Mesenchymal stem cell (in vitro differentiated cells and primary cell): Measurements from ENCODE around the gene KIF26B.

Experiments
- DNase-seq: peaks from one replicate; pipeline ENCODE4 v3.0.0-alpha.2; 2013
- H2AFZ ChIP-seq: one replicate; pipeline ENCODE4 v1.6.1; 2013; ENCODE audit warnings: low read depth, mild to moderate bottlenecking, control low read depth, inconsistent platforms, low read length, moderate library complexity
- H2AK5ac ChIP-seq: 2 replicates; pipeline ENCODE4 v1.6.1; 2013; ENCODE audit warnings: low read length, moderate library complexity, mild to moderate bottlenecking, inconsistent platforms; ENCODE audit not compliant: severe bottlenecking
- H2BK120ac ChIP-seq: one replicate; pipeline ENCODE4 v1.6.1; 2013; ENCODE audit warnings: low read depth, mild to moderate bottlenecking, inconsistent platforms, low read length, moderate library complexity
- H2BK12ac ChIP-seq, 2 experiments: one replicate each; pipeline ENCODE4 v1.6.1; 2013; ENCODE audit warnings: inconsistent platforms in 2 of 2, low read length in 2 of 2, mild to moderate bottlenecking in 2 of 2, moderate library complexity in 2 of 2, control low read depth in 1 of 2
- H2BK15ac ChIP-seq: one replicate; pipeline ENCODE4 v1.6.1; 2013; ENCODE audit warnings: mild to moderate bottlenecking, low read depth, inconsistent platforms; ENCODE audit not compliant: poor library complexity, severe bottlenecking
- H2BK5ac ChIP-seq: 2 replicates; pipeline ENCODE4 v1.6.1; 2013; ENCODE audit warnings: low read depth, mild to moderate bottlenecking, low read length, control low read depth, inconsistent platforms; ENCODE audit not compliant: poor library complexity, severe bottlenecking
- H3K14ac ChIP-seq, 2 experiments: one replicate each; pipeline ENCODE4 v1.6.1; 2013; ENCODE audit warnings: inconsistent platforms in 2 of 2, low read length in 2 of 2, control low read depth in 1 of 2, mild to moderate bottlenecking in 1 of 2, moderate library complexity in 1 of 2
- H3K18ac ChIP-seq, 2 experiments: one replicate each; pipeline ENCODE4 v1.6.1; 2013; ENCODE audit warnings: inconsistent platforms in 2 of 2, low read length in 2 of 2, control low read depth in 1 of 2, low read depth in 1 of 2, mild to moderate bottlenecking in 1 of 2
- H3K23ac ChIP-seq, 2 experiments: one replicate each; pipeline ENCODE4 v1.6.1; 2013; ENCODE audit warnings: inconsistent platforms in 2 of 2, low read length in 2 of 2, mild to moderate bottlenecking in 2 of 2, moderate library complexity in 2 of 2, control low read depth in 1 of 2
- H3K27ac ChIP-seq: 2 replicates; pipeline ENCODE4 v1.5.1; 2013; ENCODE audit warnings: mild to moderate bottlenecking, moderate library complexity, low read length, control low read depth, inconsistent platforms; ENCODE audit not compliant: poor library complexity, severe bottlenecking
- H3K27me3 ChIP-seq, 2 experiments: 2 replicates each; pipeline versions ENCODE4 v1.6.1 to v1.7.0; 2013; ENCODE audit warnings: low read length in 2 of 2, mild to moderate bottlenecking in 2 of 2, moderate library complexity in 2 of 2, control low read depth in 1 of 2, inconsistent platforms in 1 of 2; ENCODE audit not compliant: control insufficient read depth in 1 of 2, insufficient read depth in 1 of 2
- H3K36me3 ChIP-seq, 2 experiments: 2 replicates each; pipeline versions ENCODE4 v1.6.1 to v1.7.0; 2013; ENCODE audit warnings: low read length in 2 of 2, control low read depth in 1 of 2, inconsistent platforms in 1 of 2, low read depth in 1 of 2, mild to moderate bottlenecking in 1 of 2; ENCODE audit not compliant: insufficient read depth in 2 of 2, control insufficient read depth in 1 of 2
- H3K4ac ChIP-seq, 2 experiments: one replicate each; pipeline ENCODE4 v1.6.1; 2013; ENCODE audit warnings: inconsistent platforms in 2 of 2, low read length in 2 of 2, mild to moderate bottlenecking in 2 of 2, moderate library complexity in 2 of 2, control low read depth in 1 of 2, low read depth in 1 of 2
- H3K4me1 ChIP-seq: 2 replicates; pipeline ENCODE4 v1.6.1; 2013; ENCODE audit warnings: low read depth, low read length, control low read depth; ENCODE audit not compliant: control insufficient read depth, insufficient read depth
- H3K4me2 ChIP-seq: 2 replicates; pipeline ENCODE4 v1.6.1; 2013; ENCODE audit warnings: low read length, mild to moderate bottlenecking, inconsistent platforms; ENCODE audit not compliant: poor library complexity, severe bottlenecking
- H3K4me3 ChIP-seq, 2 experiments: 2 replicates each; pipeline versions ENCODE4 v1.5.1 to v1.7.0; 2013; ENCODE audit warnings: low read length in 2 of 2, mild to moderate bottlenecking in 2 of 2, control low read depth in 1 of 2, low read depth in 1 of 2; ENCODE audit not compliant: insufficient read depth in 1 of 2
- H3K79me1 ChIP-seq: replicated peaks from 2 replicates; pipeline ENCODE4 v1.6.1; 2013; ENCODE audit warnings: mild to moderate bottlenecking, control low read depth, low read length, inconsistent platforms; ENCODE audit not compliant: poor library complexity, severe bottlenecking
- H3K9ac ChIP-seq: 2 replicates; pipeline ENCODE4 v1.7.0; 2013; ENCODE audit warnings: mild to moderate bottlenecking, low read length, moderate library complexity
- H3K9me3 ChIP-seq: 2 replicates; pipeline ENCODE4 v1.7.0; 2013; ENCODE audit warnings: mild to moderate bottlenecking, low read length; ENCODE audit not compliant: control insufficient read depth
- H4K8ac ChIP-seq: one replicate; pipeline ENCODE4 v1.6.1; 2013; ENCODE audit warnings: inconsistent platforms, mild to moderate bottlenecking, low read length, moderate library complexity
- H4K91ac ChIP-seq: one replicate; pipeline ENCODE4 v1.6.1; 2013; ENCODE audit warnings: mild to moderate bottlenecking, low read length, inconsistent platforms
- WGBS: methylation state at CpG from one replicate; pipeline ENCODE4 v1.1.7; 2013; ENCODE audit warnings: mixed read lengths; 5-methylcytosine and 5-hydroxymethylcytosine counted together

Gene KIF26B

GRCh38 chr1:245301162-245301580 is 146.4 kb downstream of the KIF26B start:
- Histone ChIP-seq H3K18ac (peak overlapping the region in 1 of 2 experiments; percentile 9), H2BK5ac (no peak overlapping the region), H3K4me3 (peak overlapping the region in 1 of 2 experiments; percentile 46), H2AFZ (no peak overlapping the region), H3K4me1 (peaks cover 2% of the 10 kb centered on the region), H3K9ac (peak overlapping the region; percentile 43), H2BK12ac (no peak overlapping the region), H4K8ac (no peak overlapping the region), H3K4me2 (no peak overlapping the region), H3K4ac (no peak overlapping the region), H2BK15ac (no peak overlapping the region), H2BK120ac (no peak overlapping the region), H4K91ac (no peak overlapping the region), H2AK5ac (no peak overlapping the region), H3K36me3 (no peaks in the 10 kb centered on the region), H3K23ac (no peak overlapping the region), H3K9me3 (no peaks in the 10 kb centered on the region), H3K27ac (no peak overlapping the region), H3K14ac (no peak overlapping the region), H3K27me3 (peaks cover 3 to 14% of the 10 kb centered on the region in 2 experiments), H3K79me1 (no peaks in the 10 kb centered on the region)
- DNase-seq: peak; percentile 63
- 48% methylated on average over 10 of the region's 10 CpGs for WGBS

DNA sequence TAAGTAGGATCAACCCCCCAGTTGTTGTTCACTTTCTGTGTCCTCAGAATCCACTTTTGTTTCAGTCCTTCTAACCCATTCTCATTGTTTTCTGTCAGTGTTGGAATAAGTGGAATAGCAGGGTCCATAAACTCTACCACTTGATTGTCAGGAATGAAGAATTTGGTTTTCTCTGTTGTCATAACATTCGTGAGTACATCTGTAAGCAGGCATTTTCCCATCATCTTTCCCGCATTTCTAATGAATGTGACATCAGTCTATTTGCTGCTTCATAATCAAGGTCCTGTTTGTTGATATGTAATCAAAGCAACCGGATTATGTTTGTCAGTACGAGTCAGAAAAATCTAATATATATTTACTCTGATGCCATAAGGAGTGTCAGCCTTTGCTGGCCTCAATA is 147.1 kb downstream of the KIF26B start:
- H4K8ac ChIP-seq: no peak overlapping the region
- H3K27ac ChIP-seq: no peak overlapping the region
- H3K79me1 ChIP-seq: no peaks in the 10 kb centered on the region
- no peak overlapping the region for H3K18ac ChIP-seq
- no peak overlapping the region for H2BK15ac ChIP-seq
- H3K9ac ChIP-seq: no peak overlapping the region
- no peak overlapping the region for H3K23ac ChIP-seq
- no peak overlapping the region for H2AK5ac ChIP-seq
- no peaks in the 10 kb centered on the region for H3K36me3 ChIP-seq
- no peak overlapping the region for H3K14ac ChIP-seq
- no peak overlapping the region for H2BK5ac ChIP-seq
- H2AFZ ChIP-seq: no peak overlapping the region
- 80% methylated on average over 1 of the region's 4 CpGs for WGBS
- H3K4me1 ChIP-seq: peaks cover 2% of the 10 kb centered on the region
- no peak overlapping the region for H3K4me2 ChIP-seq
- no peak overlapping the region for H3K4me3 ChIP-seq
- H3K9me3 ChIP-seq: no peaks in the 10 kb centered on the region
- DNase-seq: peak; percentile 58
- peaks cover 4 to 10% of the 10 kb centered on the region in 2 experiments for H3K27me3 ChIP-seq
- no peak overlapping the region for H3K4ac ChIP-seq
- no peak overlapping the region for H4K91ac ChIP-seq
- peak overlapping the region in 1 of 2 experiments; percentile 35 for H2BK12ac ChIP-seq
- H2BK120ac ChIP-seq: no peak overlapping the region

DNA sequence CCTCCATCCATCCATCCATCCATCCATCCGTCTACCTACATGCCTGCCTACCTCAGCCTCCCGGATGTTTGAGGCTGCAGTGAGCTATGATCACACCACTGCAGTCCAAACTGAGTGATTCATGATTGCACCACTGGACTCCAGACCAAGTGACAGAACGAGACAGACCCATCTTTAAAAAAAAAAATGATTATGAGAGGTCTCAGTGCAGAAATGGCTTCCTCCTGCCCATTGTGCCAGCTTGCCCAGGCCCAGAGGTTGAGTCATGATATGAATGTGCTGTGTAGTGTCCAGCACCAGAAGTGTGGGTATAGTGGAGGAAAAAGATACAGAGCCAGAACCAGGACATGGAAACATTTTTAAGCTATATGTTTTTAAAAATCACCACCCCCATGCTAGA is 149.9 kb downstream of the KIF26B start:
- Histone ChIP-seq H2AFZ (no peak overlapping the region), H3K14ac (no peak overlapping the region), H3K79me1 (no peaks in the 10 kb centered on the region), H3K27ac (no peak overlapping the region), H4K8ac (no peak overlapping the region), H3K36me3 (no peaks in the 10 kb centered on the region), H3K9ac (no peak overlapping the region), H3K4me3 (no peak overlapping the region), H3K18ac (no peak overlapping the region), H3K4me2 (no peak overlapping the region), H2AK5ac (no peak overlapping the region), H2BK120ac (no peak overlapping the region), H2BK5ac (no peak overlapping the region), H3K4ac (no peak overlapping the region), H3K27me3 (peaks cover 6 to 9% of the 10 kb centered on the region in 2 experiments), H2BK15ac (no peak overlapping the region), H3K9me3 (no peaks in the 10 kb centered on the region), H3K23ac (no peak overlapping the region), H4K91ac (no peak overlapping the region), H3K4me1 (peaks cover 2% of the 10 kb centered on the region), H2BK12ac (no peak overlapping the region)
- WGBS: 72% methylated on average over 3 of the region's 3 CpGs
- no peak for DNase-seq

DNA sequence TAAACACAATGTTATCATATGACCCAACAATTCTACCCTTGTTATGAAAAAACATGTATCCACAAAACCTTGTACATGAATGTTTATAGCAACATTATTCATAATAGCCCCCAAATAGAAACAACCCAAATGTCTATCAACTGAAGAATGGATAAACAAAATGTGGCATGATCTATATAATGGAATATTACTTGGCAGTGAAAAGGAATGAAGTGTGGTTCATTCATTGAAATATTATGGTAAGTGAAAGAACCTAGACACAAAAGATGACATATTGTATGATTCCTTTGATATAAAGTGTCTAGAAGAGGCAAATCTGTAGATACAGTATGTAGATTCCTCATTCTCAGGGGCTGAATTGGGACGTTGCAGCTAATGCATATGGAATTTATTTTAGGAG is 151.2 kb downstream of the KIF26B start:
- H2BK15ac ChIP-seq: no peak overlapping the region
- no peak overlapping the region for H2AK5ac ChIP-seq
- no peak overlapping the region for H2AFZ ChIP-seq
- H3K18ac ChIP-seq: no peak overlapping the region
- WGBS: no CpG with 5 or more reads among the region's 1 CpG
- H3K4me1 ChIP-seq: peaks cover 6% of the 10 kb centered on the region
- no peak overlapping the region for H2BK12ac ChIP-seq
- H4K91ac ChIP-seq: no peak overlapping the region
- H3K9me3 ChIP-seq: no peaks in the 10 kb centered on the region
- H3K14ac ChIP-seq: no peak overlapping the region
- no peak overlapping the region for H3K23ac ChIP-seq
- H4K8ac ChIP-seq: no peak overlapping the region
- no peak for DNase-seq
- H3K4me3 ChIP-seq: no peak overlapping the region
- H2BK120ac ChIP-seq: no peak overlapping the region
- peaks cover 6% of the 10 kb centered on the region in 2 experiments for H3K27me3 ChIP-seq
- H3K9ac ChIP-seq: no peak overlapping the region
- no peak overlapping the region for H2BK5ac ChIP-seq
- H3K4ac ChIP-seq: no peak overlapping the region
- no peaks in the 10 kb centered on the region for H3K79me1 ChIP-seq
- H3K27ac ChIP-seq: no peak overlapping the region
- no peak overlapping the region for H3K4me2 ChIP-seq
- H3K36me3 ChIP-seq: no peaks in the 10 kb centered on the region
